ENCODE results near the gene FMNL2. TPM values are rescaled to one million over a fixed set of nuclear protein-coding genes. Genes with fewer than 3 reads are reported as not detected.

FMNL2 gene
- total RNA-seq, 1 experiment from 2014 or later = 29.0 TPM

- no peaks in the 10 kb centered on the region for H3K9me2 ChIP-seq (ENCODE audit: insufficient read depth)
- H3K27ac ChIP-seq = no peak overlapping the region
- TF ChIP-seq CTCF (conservative IDR thresholded peaks at IDR 0.05) = no peak
- no peaks in the 10 kb centered on the region for H3F3A ChIP-seq (ENCODE audit: insufficient read depth, low read depth)
- no peaks in the 10 kb centered on the region for H3K4me1 ChIP-seq (replicated peaks; ENCODE audit: insufficient read depth)
- no peaks in the 10 kb centered on the region for H4K20me1 ChIP-seq (ENCODE audit: insufficient read depth)
- CTCF ChIA-PET = no interaction called here
- H3K79me2 ChIP-seq (ENCODE audit: low read depth) = no peaks in the 10 kb centered on the region
- no peak overlapping the region for H2AFZ ChIP-seq
- DNase-seq = no peak
- intact Hi-C loops (cut with micrococcal nuclease; ENCODE audit: unreplicated experiment) = no loop called here
- no peaks in the 10 kb centered on the region for H3K27me3 ChIP-seq (ENCODE audit: insufficient read depth, low read depth)
- BruUV-seq (replicated peaks) = no TSS peak
- H3K4me3 ChIP-seq = no peak overlapping the region
- no peak overlapping the region for H3K4me2 ChIP-seq
- no peaks in the 10 kb centered on the region for H3K36me3 ChIP-seq (ENCODE audit: low read depth)
- H3K9me3 ChIP-seq (ENCODE audit: insufficient read depth, low read depth) = no peaks in the 10 kb centered on the region
- POLR2A ChIA-PET (ENCODE audit: unreplicated experiment) = no interaction called here
Observed at GRCh38 chr2:152594022-152594766, 259.2 kb downstream of the FMNL2 start.

GRCh38 chr2:152594792-152595191 lies 259.8 kb downstream of the FMNL2 start:
- BruUV-seq (replicated peaks) = no TSS peak
- Histone ChIP-seq H3K4me3 (no peak overlapping the region), H4K20me1 (ENCODE audit: insufficient read depth) (no peaks in the 10 kb centered on the region), H3K9me2 (ENCODE audit: insufficient read depth) (no peaks in the 10 kb centered on the region), H3K4me1 (replicated peaks; ENCODE audit: insufficient read depth) (no peaks in the 10 kb centered on the region), H3K27ac (no peak overlapping the region), H3K27me3 (ENCODE audit: insufficient read depth, low read depth) (no peaks in the 10 kb centered on the region), H2AFZ (no peak overlapping the region), H3K79me2 (ENCODE audit: low read depth) (no peaks in the 10 kb centered on the region), H3K4me2 (no peak overlapping the region), H3K9me3 (ENCODE audit: insufficient read depth, low read depth) (no peaks in the 10 kb centered on the region), H3F3A (ENCODE audit: insufficient read depth, low read depth) (no peaks in the 10 kb centered on the region), H3K36me3 (ENCODE audit: low read depth) (no peaks in the 10 kb centered on the region)
- DNase-seq = no peak
- ChIA-PET CTCF (no interaction called here), POLR2A (ENCODE audit: unreplicated experiment) (no interaction called here)
- intact Hi-C loops (cut with micrococcal nuclease; ENCODE audit: unreplicated experiment) = no loop called here
- TF ChIP-seq EZH2 (IDR thresholded peaks at IDR 0.05; ENCODE audit: low read depth) (no peak), CTCF (conservative IDR thresholded peaks at IDR 0.05) (no peak)

- Histone ChIP-seq H3K27me3 (ENCODE audit: insufficient read depth, low read depth) (no peaks in the 10 kb centered on the region), H3K79me2 (ENCODE audit: low read depth) (no peaks in the 10 kb centered on the region), H4K20me1 (ENCODE audit: insufficient read depth) (no peaks in the 10 kb centered on the region), H3K4me3 (no peak overlapping the region), H3K36me3 (ENCODE audit: low read depth) (no peaks in the 10 kb centered on the region), H3K4me2 (no peak overlapping the region), H3K9me3 (ENCODE audit: insufficient read depth, low read depth) (no peaks in the 10 kb centered on the region), H3K9me2 (ENCODE audit: insufficient read depth) (no peaks in the 10 kb centered on the region), H3K4me1 (replicated peaks; ENCODE audit: insufficient read depth) (no peaks in the 10 kb centered on the region), H3F3A (ENCODE audit: insufficient read depth, low read depth) (no peaks in the 10 kb centered on the region), H2AFZ (no peak overlapping the region), H3K27ac (no peak overlapping the region)
- CTCF ChIA-PET = no interaction called here
- TF ChIP-seq EZH2 (IDR thresholded peaks at IDR 0.05; ENCODE audit: low read depth) (no peak), CTCF (conservative IDR thresholded peaks at IDR 0.05) (no peak)
- no peak for DNase-seq
- POLR2A ChIA-PET (ENCODE audit: unreplicated experiment) = no interaction called here
- BruUV-seq (replicated peaks) = no TSS peak
- intact Hi-C loops (cut with micrococcal nuclease; ENCODE audit: unreplicated experiment) = no loop called here
Observed at GRCh38 chr2:152598975-152599759, 264.2 kb downstream of the FMNL2 start.

Measured in PC-9 (cell line).